ENCODE measurements around the gene PIGZ.

- no peak for TF ChIP-seq CTCF (IDR thresholded peaks at IDR 0.05)
- no peak for TF ChIP-seq POLR2A (IDR thresholded peaks at IDR 0.05)
Measured at GRCh38 chr3:197007296-197007940, 38.8 kb upstream of the PIGZ start.
